Measurements from ENCODE around the gene PAPLN. TPM values are rescaled to one million over a fixed set of nuclear protein-coding genes. Genes with fewer than 3 reads are reported as not detected.

Gene PAPLN
- total and polyA plus RNA-seq, 2 of the 8 experiments (the other 6 are each of a cell fraction or from before 2014, with no cell fraction given), result 14.8 to 25.6 TPM

- Histone ChIP-seq H3K79me1 (ENCODE audit: low read depth, low read length) (peaks cover 5% of the 10 kb centered on the region), H3K56ac (replicated peaks; ENCODE audit: insufficient read length, low read depth, low read length) (no peak overlapping the region), H3K14ac (ENCODE audit: insufficient read length) (no peak overlapping the region), H4K8ac (ENCODE audit: extremely low read depth, insufficient read depth, low read length) (no peak overlapping the region), H3K9ac (replicated peaks in 1 of 4; ENCODE audit: extremely low read depth in 1 of 4, low read depth in 3 of 4, low read length in 3 of 4) (no peak overlapping the region), H3K27ac (ENCODE audit: low read depth, low read length) (no peak overlapping the region), H3K79me2 (ENCODE audit: control insufficient read depth in 1 of 2, insufficient read depth in 2 of 2, low read length in 2 of 2) (peaks cover 0 to 11% of the 10 kb centered on the region in 2 experiments; a peak in 2 of 4 replicates), H3K4me3 (ENCODE audit: extremely low read depth in 1 of 4, insufficient read depth in 2 of 4, low read depth in 3 of 4, low read length in 4 of 4) (no peak overlapping the region), H3K4me2 (ENCODE audit: insufficient read depth in 1 of 2, low read depth in 2 of 2, low read length in 2 of 2) (no peak overlapping the region), H4K91ac (replicated peaks; ENCODE audit: insufficient read length, low read length) (no peak overlapping the region), H3K4me1 (replicated peaks in 1 of 4; ENCODE audit: control insufficient read depth in 3 of 4, insufficient read depth in 4 of 4, low read length in 3 of 4) (peaks cover 3 to 20% (median 13%) of the 10 kb centered on the region in 4 experiments), H2BK15ac (ENCODE audit: low read length) (no peak overlapping the region), H3K27me3 (replicated peaks in 1 of 4; ENCODE audit: control insufficient read depth in 3 of 4, extremely low read depth in 1 of 4, insufficient read depth in 3 of 4, low read length in 3 of 4) (peaks cover 3 to 14% (median 9%) of the 10 kb centered on the region in 4 experiments), H2BK12ac (ENCODE audit: low read depth, low read length) (no peak overlapping the region), H2BK20ac (ENCODE audit: low read length) (no peak overlapping the region), H3K23me2 (ENCODE audit: low read depth, low read length) (peaks cover 4% of the 10 kb centered on the region; the same call in 1 of the 2 replicates), H2BK5ac (ENCODE audit: low read depth, low read length) (no peak overlapping the region), H3K9me3 (ENCODE audit: insufficient read depth in 2 of 2, low read depth in 1 of 2, low read length in 1 of 2) (no peaks in the 10 kb centered on the region), H3K18ac (ENCODE audit: extremely low read depth, low read length) (no peak overlapping the region), H2AFZ (ENCODE audit: low read length) (no peak overlapping the region), H3K23ac (ENCODE audit: insufficient read length) (no peak overlapping the region), H3K36me3 (ENCODE audit: control insufficient read depth in 2 of 4, insufficient read depth in 4 of 4, low read length in 3 of 4) (0 out of 8 replicates have a peak, but pooled peaks cover 0 to 3% (median 0%) of the 10 kb centered on the region in 4 experiments), H2BK120ac (replicated peaks; ENCODE audit: low read depth, low read length) (no peak overlapping the region), H4K5ac (ENCODE audit: insufficient read length, low read depth, low read length) (no peak overlapping the region), H3K4ac (replicated peaks; ENCODE audit: insufficient read length, low read depth, low read length) (no peak overlapping the region), H2AK5ac (ENCODE audit: low read depth, low read length) (no peak overlapping the region), H4K20me1 (replicated peaks in 1 of 2; ENCODE audit: control insufficient read depth in 1 of 2, insufficient read depth in 2 of 2, low read length in 2 of 2) (peaks cover 3% of the 10 kb centered on the region in 2 experiments)
- TF ChIP-seq CBX5 (IDR thresholded peaks at IDR 0.05; ENCODE audit: low read depth, low read length) (no peak), KDM1A (IDR thresholded peaks at IDR 0.05; ENCODE audit: borderline replicate concordance, low read length) (peak; percentile 81)
- CTCF ChIA-PET (ENCODE audit: partially characterized antibody), result interaction anchor here (1.6 to 5.8 kb wide), 3 partner anchors 12 to 229 kb away, joined by 3 to 35 read pairs (median 5); no protein-coding TSS in a partner anchor
- WGBS, 2 experiments (ENCODE audit: extremely low coverage in 1 of 2, insufficient coverage in 1 of 2, insufficient read length in 1 of 2, insufficient replicate concordance in 2 of 2, low coverage in 1 of 2, low lambda C conversion rate in 2 of 2, missing lambda C conversion rate in 1 of 2), result 97% methylated on average over 2 of the region's 2 CpGs; no CpG with 5 or more reads in 1 of the 2 experiments
- FAIRE-seq (no peak), DNase-seq (ENCODE audit: low read depth in 1 of 2, low spot score in 2 of 2) (no peak)
- POLR2A ChIA-PET (ENCODE audit: partially characterized antibody), result interaction anchor here (0.5 to 1.6 kb wide), 3 partner anchors 12 to 245 kb away, joined by 3 to 5 read pairs (median 4); partner anchors contain the start of gene RBM25
Measured at GRCh38 chr14:73243748-73244147, 6.4 kb downstream of the PAPLN start.

Data from H1 (cell line).